Fibroblast of skin of abdomen (primary cell): ENCODE measurements around the gene TLX1.
A peak's percentile ranks its signal among the peaks of the same experiment; 100 is the strongest.
"Not testable (repeated sequence)": the region's sequence is repeated elsewhere in the genome, so short reads cannot be mapped to it uniquely, and the experiment has no call there.

Experiments used
- DNase-seq: peaks from one replicate; pipeline ENCODE4 v3.0.0-alpha.2; 2013

The TLX1 gene

DNA sequence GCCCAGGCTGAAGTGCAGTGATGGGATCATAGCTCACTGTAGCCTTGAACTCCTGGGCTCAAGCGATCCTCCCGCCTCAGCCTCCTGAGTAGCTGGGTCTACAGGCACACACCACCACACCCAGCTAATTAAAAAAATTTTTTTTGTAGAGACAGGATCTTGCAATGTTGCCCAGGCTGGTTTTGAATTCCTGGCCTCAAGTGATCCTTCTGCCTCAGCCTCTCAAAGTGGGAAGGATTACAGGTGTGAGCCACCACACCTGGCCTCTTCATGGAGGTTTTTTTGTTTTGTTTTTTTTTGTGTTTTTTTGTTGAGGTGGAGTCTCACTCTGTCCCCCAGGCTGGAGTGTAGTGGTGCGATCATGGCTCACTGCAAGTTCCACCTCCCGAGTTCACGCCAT, 23.4 kb downstream of the TLX1 start:
- DNase-seq: not testable (repeated sequence)

DNA sequence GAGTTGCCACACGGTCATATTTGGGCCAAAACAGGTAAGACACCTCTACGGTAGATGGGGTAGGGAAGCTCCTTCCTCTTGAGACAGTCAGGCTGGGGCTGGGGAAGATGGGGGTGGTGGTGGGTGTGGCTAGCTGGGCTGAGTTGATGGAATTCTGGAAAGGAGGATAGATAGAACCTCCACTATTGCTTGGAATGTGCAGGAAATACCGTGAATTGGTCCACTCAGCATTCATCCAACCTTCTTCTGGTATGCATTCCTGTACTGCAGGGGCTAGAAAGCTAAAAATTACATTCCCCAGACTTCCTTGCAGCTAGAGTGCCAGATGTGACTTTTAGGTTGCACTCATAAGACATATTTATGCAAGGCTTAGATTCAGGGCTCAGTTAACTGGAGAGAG, 24.8 kb downstream of the TLX1 start:
- DNase-seq: peak; percentile 31

DNA sequence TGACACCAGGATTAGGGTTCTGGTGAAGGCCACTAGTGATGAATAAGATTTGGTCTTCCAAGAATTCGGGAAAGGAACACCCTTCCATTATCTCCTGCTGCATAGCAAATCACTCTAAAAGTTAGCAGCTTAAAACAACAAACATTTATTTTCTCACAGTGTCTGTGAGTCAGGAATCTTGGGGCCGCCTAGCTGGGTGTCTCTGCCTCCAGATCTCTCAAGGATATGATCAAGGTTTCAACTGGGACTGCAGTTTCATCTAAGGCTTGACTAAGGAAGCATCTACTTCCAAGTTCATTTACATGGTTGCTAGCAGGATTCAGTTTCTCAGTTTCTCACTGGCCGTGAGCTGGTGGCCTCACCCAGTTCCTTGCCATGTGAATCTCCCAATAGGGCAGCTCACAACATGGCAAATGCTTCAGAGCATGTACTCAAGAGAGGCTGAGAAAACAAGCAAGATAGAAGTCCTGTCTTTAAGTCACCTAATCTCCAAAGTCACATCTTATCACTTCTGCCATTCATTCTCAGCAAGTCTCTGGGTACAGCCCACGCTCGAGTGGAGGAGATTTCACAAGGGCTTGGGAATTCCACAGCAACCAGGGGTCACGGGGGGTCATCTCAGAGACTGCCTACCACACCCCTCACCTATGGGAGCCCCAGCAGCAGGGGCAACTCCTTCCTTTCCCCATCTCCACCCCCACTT, 26.8 kb downstream of the TLX1 start:
- no peak for DNase-seq

DNA sequence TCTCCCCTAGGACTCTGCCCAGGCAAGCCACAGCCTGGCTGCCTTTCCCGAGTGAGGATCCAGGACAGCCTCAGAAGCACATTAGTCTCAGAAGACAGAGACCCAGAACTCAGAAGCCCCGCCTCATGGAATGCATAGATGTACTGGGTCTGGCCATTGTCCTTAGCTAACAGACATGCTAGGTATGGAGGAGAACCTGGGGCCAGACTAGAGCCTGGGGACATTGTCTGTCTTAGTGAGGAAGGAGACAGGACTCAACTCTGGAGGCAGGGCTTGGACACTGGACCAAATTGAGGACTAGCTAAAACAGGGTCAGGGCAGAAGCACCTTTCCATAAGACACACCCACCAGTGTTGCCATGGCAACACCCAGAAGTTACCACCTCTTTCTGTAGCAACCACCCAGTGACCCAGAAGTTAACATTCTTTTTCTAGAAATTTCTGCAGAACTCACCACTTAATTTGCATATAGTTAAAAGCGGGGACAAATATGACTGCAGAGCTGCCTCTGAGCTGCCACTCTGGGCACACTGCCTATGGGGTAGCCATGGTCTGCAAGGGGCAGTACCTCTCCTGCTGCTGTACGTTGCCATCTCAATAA, 27.5 kb downstream of the TLX1 start:
- no peak for DNase-seq

DNA sequence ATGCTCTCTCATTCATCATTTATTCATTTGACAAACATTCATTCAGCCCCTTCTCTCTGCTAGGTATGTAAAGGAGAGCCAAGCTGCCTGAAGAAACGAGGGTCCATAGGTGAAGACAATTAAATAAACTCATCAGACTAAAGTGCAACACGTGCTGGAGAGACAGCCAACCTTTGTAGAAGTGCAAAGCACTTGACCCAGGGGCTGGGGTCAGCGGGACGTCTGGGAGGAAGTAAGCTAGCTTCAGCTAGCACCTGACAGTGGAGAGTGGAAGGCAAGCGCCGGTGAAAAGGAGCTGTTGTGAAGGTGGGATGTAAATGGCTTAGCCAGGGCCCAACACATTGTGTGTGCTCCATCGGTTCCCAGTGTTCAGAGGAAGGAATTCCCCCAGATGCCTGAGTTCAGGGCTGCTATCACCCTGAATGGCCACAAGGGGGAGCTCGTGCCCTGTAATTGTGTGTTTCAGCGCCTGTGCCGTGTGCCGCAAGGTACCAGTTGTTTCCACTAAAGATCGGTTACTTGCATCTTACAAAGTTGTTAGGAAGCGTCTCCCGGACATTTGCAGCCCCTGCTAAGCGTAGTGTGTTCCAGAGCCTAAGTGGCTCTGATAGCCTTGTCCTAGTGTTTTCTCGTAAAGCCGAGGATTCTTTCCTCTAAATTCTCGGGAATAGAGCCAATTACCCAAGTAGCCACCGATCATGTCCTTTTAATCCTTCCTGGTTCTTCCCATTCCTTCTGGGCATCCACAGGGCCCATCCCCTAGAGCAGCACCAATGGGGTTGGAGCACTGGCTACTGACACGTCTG, 30.6 kb downstream of the TLX1 start:
- DNase-seq: peak; percentile 63

DNA sequence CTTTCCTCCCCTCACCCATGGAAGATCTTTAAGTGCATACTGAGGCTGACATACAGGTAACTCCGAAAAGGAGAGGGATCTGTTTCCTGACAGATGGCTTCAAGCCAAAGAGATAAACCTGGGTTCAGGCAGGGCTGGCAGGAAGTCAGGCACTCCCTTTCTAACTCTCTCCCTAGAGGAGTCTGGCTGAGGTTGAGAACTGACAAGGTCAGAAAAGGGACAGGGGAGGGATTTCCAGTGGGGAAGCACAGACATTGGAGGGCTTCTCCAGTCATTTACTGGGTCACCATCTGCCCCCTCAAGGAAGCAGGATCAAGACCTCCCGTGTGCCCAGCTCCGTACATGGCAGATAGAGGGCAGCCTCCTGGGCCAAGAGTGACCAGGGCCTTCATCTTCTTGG, 31.6 kb downstream of the TLX1 start:
- DNase-seq: no peak

DNA sequence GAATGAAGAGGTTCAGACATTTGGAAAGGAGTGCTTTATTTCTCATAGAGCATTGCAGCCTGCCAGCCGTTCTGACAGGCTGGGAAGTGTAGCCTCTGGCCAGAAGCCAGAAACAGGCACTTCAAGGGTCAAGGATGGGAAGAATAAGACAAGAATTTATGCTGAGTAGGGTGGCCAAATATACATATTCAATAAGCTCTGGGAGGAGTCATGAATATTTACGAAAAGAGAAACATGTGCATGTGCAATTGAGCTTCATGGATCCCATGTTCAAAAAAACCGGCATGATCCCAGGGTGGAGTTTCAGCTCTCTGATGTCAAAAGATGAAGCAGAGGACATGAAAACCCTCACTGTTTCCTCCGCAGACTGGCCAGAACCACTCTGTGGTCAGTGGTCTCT, 32.9 kb downstream of the TLX1 start:
- DNase-seq: no peak

DNA sequence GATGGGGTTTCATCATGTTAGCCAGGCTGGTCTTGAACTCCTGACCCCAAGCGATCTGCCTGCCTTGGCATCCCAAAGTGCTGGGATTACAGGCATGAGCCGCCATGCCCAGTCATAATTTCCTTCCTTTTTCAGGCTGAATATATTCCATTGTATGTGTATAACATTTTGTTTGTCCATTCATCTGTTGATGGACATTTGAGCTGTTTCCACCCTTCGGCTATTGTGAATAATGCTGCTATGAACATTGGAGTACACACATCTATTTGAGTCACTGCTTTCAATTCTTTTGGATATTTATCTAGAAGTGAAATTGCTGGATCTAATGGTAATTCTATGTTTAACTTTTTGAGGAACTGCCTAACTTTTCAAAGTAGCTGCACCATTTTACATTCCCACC, 34.6 kb downstream of the TLX1 start:
- DNase-seq: no peak

DNA sequence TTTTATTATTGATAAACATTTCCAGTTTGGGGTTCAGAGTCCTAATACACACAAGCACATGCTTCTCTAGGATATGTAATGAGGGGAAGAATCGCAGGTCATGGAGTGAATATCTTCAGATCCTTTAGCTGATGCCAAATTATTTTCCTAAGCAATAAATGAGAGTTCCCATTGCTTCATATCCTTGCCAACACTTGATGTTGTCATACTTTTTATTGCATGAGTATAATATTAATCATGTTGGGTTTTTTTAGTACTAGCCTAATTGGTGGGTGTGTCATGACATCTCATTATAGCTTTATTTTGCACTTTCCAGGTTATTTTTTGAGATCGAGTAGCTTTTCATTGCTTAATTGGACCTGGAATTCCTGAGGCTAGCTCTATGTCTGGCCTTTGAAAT, 35.3 kb downstream of the TLX1 start:
- DNase-seq: no peak

DNA sequence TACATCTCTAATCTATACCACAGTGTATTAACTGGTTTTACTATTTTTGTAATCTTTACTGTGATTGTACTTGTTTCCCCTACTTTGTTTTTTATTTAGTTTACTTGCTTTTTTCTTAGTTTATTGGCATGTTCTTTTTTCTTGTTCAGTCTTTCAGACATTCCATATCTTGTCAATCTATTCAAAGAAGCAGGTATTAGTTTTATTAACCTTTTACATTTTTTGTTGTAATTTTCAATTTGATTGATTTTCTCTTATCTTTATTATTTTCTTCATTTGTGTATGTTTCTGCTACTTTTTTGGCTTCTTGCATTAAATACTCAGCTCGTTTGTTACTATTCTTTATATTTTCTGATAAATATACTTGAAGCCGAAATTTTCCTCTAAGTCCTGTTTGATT, 41.6 kb downstream of the TLX1 start:
- DNase-seq: no peak

DNA sequence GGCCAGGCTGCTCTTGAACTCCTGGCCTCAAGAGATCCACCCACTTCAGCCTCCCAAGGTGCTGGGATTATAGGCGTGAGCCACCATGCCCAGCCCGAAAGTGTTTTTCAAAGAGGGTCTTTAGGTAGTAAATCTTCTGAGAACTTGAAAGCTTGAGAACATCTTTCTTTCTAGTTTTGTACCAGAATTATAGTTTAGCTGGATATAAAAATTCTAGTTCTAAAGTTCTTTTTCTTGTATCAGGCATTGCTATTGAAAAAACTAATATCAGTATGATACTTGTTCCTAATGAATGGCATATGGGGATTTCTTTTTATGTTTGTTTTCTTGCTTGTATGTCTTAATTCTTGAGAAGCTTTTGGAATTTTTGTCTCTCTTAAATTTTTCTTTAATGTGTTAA, 43.2 kb downstream of the TLX1 start:
- DNase-seq: no peak

DNA sequence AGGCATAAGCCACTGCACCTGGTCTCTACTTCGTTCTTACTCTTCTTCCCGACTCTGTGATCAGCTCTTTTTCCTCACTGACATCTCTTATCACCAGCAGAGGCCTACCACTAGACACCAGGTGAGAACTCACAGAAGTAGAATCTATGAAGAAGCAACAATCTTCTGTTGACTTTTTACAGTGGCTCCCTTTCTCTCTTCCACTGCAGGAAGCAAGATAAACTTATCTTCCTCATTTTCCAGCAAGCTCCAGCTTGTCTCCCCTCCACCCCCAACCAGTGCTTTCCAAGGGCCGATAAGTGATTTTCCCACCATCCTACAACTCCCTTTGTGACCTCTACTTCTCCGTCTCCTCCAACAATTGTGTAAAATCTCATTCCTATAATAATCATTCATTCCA, 45.5 kb downstream of the TLX1 start:
- DNase-seq: no peak

DNA sequence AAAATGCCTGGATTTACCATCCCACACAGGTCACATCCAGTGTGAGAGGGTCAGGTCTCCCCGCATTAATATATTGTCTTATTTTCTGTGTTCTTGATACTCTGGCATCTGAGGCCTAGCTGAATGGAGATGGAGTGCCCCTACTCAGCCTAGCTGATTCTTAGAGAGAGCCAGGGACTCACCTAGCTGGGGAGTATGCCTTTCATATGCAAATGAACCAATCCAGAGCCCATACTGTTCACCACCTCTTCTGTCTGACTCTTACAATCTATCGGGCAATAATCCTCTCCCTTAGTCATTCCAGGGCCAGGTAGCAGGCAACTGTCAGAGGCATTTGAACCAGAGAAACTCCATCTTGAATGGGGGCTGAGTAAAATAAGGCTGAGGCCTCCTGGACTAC, 51.8 kb downstream of the TLX1 start:
- no peak for DNase-seq

DNA sequence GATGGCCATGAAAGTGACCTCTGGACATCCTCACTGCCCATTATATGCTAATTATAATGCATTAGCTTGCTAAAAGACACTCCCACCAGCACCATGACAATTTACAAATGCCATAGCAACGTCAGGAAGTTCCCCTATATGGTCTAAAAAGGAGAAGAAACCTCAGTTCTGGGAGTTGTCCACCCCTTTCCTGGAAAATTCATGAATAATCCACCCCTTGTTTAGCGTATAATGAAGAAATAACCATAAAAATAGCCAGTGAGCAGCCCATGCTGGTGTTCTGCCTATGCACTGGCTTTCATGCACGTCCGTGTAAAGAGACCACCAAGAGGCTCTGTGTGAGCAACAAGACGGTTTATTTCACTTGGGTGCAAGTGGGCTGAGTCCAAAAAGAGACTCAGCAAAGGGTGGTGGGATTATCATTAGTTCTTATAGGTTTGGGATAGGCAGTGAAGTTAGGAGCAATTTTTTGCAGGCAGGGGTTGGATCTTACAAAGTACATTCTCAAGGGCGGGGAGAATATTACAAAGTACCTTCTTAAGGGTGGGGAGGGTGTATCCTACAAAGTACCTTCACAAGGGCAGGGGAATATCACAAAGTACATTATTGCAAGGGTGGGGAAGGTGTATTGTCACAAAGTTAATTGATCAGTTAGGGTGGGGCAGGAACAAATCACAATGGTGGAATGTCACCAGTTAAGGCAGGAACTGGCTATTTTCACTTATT, 52.5 kb downstream of the TLX1 start:
- DNase-seq: no peak
